Loucy (cell line): ENCODE data around the gene RAPSN.

ENCODE experiments used
- H2AFZ ChIP-seq: fragments of 200-600 bp; sonication (generic); 2 replicates; pipeline ENCODE4 v1.6.0; 2016; ENCODE audit warnings: antibody characterized with exemption, mild to moderate bottlenecking, low read length, moderate library complexity
- H3F3A ChIP-seq: fragments of 200-600 bp; 2 replicates; pipeline ENCODE4 v1.6.0; 2016; ENCODE audit warnings: antibody characterized with exemption, low read depth, mild to moderate bottlenecking
- H3K27me3 ChIP-seq: fragments of 200-600 bp; sonication (generic); 2 replicates; pipeline ENCODE4 v1.6.1; 2014; ENCODE audit warnings: low read length, mild to moderate bottlenecking; ENCODE audit not compliant: insufficient read depth, poor library complexity, severe bottlenecking
- H3K36me3 ChIP-seq: fragments of 200-600 bp; sonication (generic); 2 replicates; pipeline ENCODE4 v1.6.1; 2016; ENCODE audit warnings: low read length; ENCODE audit not compliant: insufficient read depth
- H3K4me1 ChIP-seq: fragments of 200-600 bp; sonication (generic); 2 replicates; pipeline ENCODE4 v1.5.1; 2014; ENCODE audit warnings: low read length, mild to moderate bottlenecking; ENCODE audit not compliant: insufficient read depth, poor library complexity, severe bottlenecking
- H3K4me2 ChIP-seq: fragments of 200-600 bp; sonication (generic); 2 replicates; pipeline ENCODE4 v1.6.0; 2014; ENCODE audit warnings: antibody characterized with exemption, low read length, low read depth, mild to moderate bottlenecking; ENCODE audit not compliant: poor library complexity, severe bottlenecking
- H3K4me3 ChIP-seq: fragments of 200-600 bp; sonication (generic); 2 replicates; pipeline ENCODE4 v1.5.1; 2014; ENCODE audit warnings: low read length, mild to moderate bottlenecking, mixed read lengths; ENCODE audit not compliant: poor library complexity, severe bottlenecking
- H3K79me2 ChIP-seq: fragments of 200-600 bp; sonication (generic); 2 replicates; pipeline ENCODE4 v1.6.1; 2014; ENCODE audit warnings: low read length; ENCODE audit not compliant: insufficient read depth
- H3K9ac ChIP-seq: fragments of 200-600 bp; sonication (generic); 2 replicates; pipeline ENCODE4 v1.6.0; 2014; ENCODE audit warnings: mild to moderate bottlenecking, low read depth, low read length, moderate library complexity; ENCODE audit not compliant: poor library complexity, severe bottlenecking
- H3K9me2 ChIP-seq: fragments of 200-600 bp; sonication (generic); replicated peaks from 2 replicates; pipeline ENCODE4 v1.6.1; 2016; ENCODE audit warnings: low read depth, low read length, mixed read lengths
- H3K9me3 ChIP-seq: fragments of 200-600 bp; sonication (generic); 2 replicates; pipeline ENCODE4 v1.6.1; 2014; ENCODE audit warnings: mild to moderate bottlenecking, antibody characterized with exemption, low read length, low read depth; ENCODE audit not compliant: insufficient read depth
- H4K20me1 ChIP-seq: fragments of 200-600 bp; sonication (generic); 2 replicates; pipeline ENCODE4 v1.6.0; 2014; ENCODE audit warnings: antibody characterized with exemption, low read length, mild to moderate bottlenecking; ENCODE audit not compliant: insufficient read depth, poor library complexity, severe bottlenecking
- EZH2phosphoT487 ChIP-seq: fragments of 200-600 bp; IDR thresholded peaks from 2 replicates; pipeline ENCODE4 v1.6.1; 2018; ENCODE audit warnings: antibody characterized with exemption, mild to moderate bottlenecking, moderate library complexity, borderline replicate concordance
- TF ChIP-seq, protein P1 (sequence below): fragments of 200-600 bp; sonication (generic); conservative IDR thresholded peaks from 2 replicates; pipeline ENCODE4 v1.5.1; 2014; ENCODE audit warnings: mild to moderate bottlenecking, antibody characterized with exemption, low read length

Gene RAPSN

DNA sequence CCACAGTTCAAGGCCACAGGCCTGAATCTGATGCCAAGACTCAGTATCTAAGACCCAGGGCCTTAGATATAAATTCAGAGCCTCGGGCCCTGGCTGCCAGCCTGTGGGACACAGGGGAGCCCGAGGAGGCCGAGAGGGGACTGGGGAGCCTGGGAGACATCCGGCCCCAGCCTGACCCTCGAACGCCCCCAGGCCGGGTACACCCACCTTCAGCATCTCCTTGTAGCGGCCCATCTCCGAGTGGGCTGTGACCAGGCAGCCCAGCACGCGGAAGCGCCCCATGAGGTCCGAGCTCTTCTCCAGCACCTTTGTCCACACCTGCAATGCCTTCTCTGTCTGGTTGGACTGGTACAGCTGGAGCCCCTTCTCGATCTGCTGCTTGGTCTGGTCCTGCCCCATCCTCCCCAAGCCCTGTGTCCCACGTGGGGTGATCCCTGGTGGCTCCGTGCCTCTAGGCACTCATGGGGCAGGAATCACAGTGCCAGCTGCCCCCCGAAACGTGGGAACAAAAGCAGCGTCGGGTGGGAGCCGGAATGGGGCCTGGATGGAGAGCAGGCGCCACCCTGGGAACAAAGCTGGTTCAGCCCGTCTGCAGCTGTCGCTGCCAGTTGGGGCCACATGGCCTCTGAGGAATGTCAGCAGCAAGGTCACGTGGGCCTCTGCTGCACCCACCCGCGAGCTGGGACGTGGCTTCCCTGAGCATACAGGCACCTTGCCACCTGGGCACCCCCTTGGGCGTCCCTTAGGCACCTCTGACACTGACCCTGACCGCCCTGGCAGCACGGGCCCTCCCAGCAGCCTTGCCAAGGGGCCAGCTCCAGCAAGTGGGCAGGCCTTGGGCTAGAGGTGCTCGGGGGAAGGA is at the start of gene RAPSN:
Gene RAPSN, minus strand, starts transcription at position 571 of the 862 bp plus-strand sequence. Its CDS starts 172 bp downstream, at position 399.
- Histone ChIP-seq H3K4me3 (no peak within 1 kb of the TSS), H4K20me1 (no peaks in the 10 kb centered on the region), H3K9ac (no peak within 1 kb of the TSS), H3K9me3 (no peaks in the 10 kb centered on the region), H3K27me3 (no peaks in the 10 kb centered on the region), H3K79me2 (no peaks in the 10 kb centered on the region), H3K4me1 (no peaks in the 10 kb centered on the region), H3K36me3 (no peaks in the 10 kb centered on the region), H2AFZ (no peak within 1 kb of the TSS), H3K9me2 (no peaks in the 10 kb centered on the region), H3K4me2 (no peak within 1 kb of the TSS), H3F3A (no peaks in the 10 kb centered on the region)
- TF ChIP-seq EZH2phosphoT487 = no peak
- TF ChIP-seq, protein P1, sequence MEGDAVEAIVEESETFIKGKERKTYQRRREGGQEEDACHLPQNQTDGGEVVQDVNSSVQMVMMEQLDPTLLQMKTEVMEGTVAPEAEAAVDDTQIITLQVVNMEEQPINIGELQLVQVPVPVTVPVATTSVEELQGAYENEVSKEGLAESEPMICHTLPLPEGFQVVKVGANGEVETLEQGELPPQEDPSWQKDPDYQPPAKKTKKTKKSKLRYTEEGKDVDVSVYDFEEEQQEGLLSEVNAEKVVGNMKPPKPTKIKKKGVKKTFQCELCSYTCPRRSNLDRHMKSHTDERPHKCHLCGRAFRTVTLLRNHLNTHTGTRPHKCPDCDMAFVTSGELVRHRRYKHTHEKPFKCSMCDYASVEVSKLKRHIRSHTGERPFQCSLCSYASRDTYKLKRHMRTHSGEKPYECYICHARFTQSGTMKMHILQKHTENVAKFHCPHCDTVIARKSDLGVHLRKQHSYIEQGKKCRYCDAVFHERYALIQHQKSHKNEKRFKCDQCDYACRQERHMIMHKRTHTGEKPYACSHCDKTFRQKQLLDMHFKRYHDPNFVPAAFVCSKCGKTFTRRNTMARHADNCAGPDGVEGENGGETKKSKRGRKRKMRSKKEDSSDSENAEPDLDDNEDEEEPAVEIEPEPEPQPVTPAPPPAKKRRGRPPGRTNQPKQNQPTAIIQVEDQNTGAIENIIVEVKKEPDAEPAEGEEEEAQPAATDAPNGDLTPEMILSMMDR = no peak

DNA sequence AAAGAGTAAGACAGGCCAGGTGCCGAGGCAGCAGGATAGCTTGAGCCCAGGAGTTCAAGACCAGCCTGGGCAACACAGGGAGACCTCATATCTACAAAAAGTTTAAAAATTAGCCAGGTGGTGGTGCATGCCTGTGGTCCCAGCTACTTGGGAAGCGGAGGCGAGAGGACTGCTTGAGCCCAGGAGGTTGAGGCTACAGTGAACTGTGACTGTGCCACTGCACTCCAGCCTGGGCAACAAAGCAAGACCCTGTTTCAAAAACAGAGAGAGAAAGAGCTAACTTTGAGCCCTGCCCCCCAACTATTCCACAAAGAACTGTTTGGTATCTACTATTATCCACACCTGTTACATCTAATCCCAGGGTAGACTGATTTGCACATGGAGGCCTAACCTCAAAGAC is 49.2 kb upstream of the RAPSN start:
- Histone ChIP-seq H3K4me3 (no peak overlapping the region), H4K20me1 (peaks cover 79% of the 10 kb centered on the region), H3K9me2 (no peaks in the 10 kb centered on the region), H3K36me3 (peaks cover 89% of the 10 kb centered on the region), H2AFZ (no peak overlapping the region), H3K4me2 (no peak overlapping the region), H3K27me3 (no peaks in the 10 kb centered on the region), H3F3A (no peaks in the 10 kb centered on the region), H3K9me3 (no peaks in the 10 kb centered on the region), H3K79me2 (peaks cover 100% of the 10 kb centered on the region), H3K9ac (no peak overlapping the region), H3K4me1 (no peaks in the 10 kb centered on the region)
- no peak for TF ChIP-seq EZH2phosphoT487
- TF ChIP-seq, protein P1 = no peak

DNA sequence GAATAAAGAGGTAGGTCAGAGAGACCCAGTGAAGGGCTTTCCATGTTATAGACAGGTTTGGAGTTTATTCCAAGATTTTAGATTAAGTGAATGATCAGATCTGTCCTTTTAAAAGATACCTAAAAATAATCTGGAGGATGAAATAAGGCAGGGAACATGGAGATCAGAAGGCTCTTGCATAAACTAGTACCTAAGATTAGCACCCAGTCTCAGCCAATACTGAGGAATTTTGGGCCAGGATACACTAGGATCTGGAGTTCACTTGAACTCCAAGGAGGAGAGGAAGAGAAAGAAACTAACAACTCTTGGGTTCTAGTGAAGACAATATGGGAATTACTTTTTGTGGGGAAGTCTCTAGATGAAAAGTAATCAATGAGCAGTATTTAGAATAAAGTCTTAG is 47.9 kb upstream of the RAPSN start:
- TF ChIP-seq, protein P1 = no peak
- no peak for TF ChIP-seq EZH2phosphoT487
- Histone ChIP-seq H3K9me2 (no peaks in the 10 kb centered on the region), H3K27me3 (no peaks in the 10 kb centered on the region), H3K9ac (no peak overlapping the region), H4K20me1 (peaks cover 75% of the 10 kb centered on the region), H3K79me2 (peaks cover 100% of the 10 kb centered on the region), H3K9me3 (no peaks in the 10 kb centered on the region), H3F3A (no peaks in the 10 kb centered on the region), H3K4me3 (no peak overlapping the region), H3K4me1 (no peaks in the 10 kb centered on the region), H3K4me2 (no peak overlapping the region), H2AFZ (no peak overlapping the region), H3K36me3 (peaks cover 89% of the 10 kb centered on the region)
